Left lung (tissue), 10 donors: ENCODE results near the gene ATXN2L. TPM values are rescaled to one million over a fixed set of nuclear protein-coding genes. Genes with fewer than 3 reads are reported as not detected.

Experiments
- ATAC-seq: fragments of 200-7000 bp; cut with Tn5 transposase; one replicate; pipeline ENCODE4 v1.9.1; 2020; ENCODE audit warnings: moderate library complexity
- DNase-seq, 4 donors: peaks; one replicate each; pipeline ENCODE4 v3.0.0-alpha.2; 2013 to 2020
- H3K27ac ChIP-seq, 2 donors: fragments of 200-600 bp; sonication (generic) in 1 of 2; one replicate each; pipeline versions ENCODE4 v1.5.0 to v1.8.0; 2020 to 2021
- H3K27me3 ChIP-seq, 2 donors: fragments of 200-600 bp; sonication (generic) in 1 of 2; one replicate each; pipeline versions ENCODE4 v1.5.0 to v1.8.0; 2020 to 2021
- H3K36me3 ChIP-seq, 2 donors: fragments of 200-600 bp; sonication (generic) in 1 of 2; one replicate each; pipeline versions ENCODE4 v1.5.0 to v1.8.0; 2020 to 2021
- H3K4me1 ChIP-seq, 2 donors: fragments of 200-600 bp; one replicate each; pipeline ENCODE4 v1.8.0; 2021
- H3K4me3 ChIP-seq, 2 donors: fragments of 200-600 bp; sonication (generic) in 1 of 2; one replicate each; pipeline versions ENCODE4 v1.5.0 to v1.8.0; 2020 to 2021; ENCODE audit warnings: mild to moderate bottlenecking in 1 of 2
- H3K9me3 ChIP-seq, 2 donors: fragments of 200-600 bp; sonication (generic) in 1 of 2; one replicate each; pipeline versions ENCODE4 v1.5.0 to v1.8.0; 2020 to 2021
- intact Hi-C, 2 donors: fragments of 100-400 bp; cut with DNase I; formaldehyde crosslinking; loops; one replicate each; pipeline versions ENCODE4 v1.11.2 to v1.14.2; 2022
- polyA plus RNA-seq, 6 donors: library from polyadenylated mRNA; unstranded; fragments of 120-200 nt; gene quantifications; one replicate each; pipeline ENCODE4 v1.2.1, GENCODE V29; 2013; ENCODE audit not compliant: insufficient read length in 6 of 6
- total RNA-seq, 2 donors: library from RNA; stranded (reverse); fragmentation: NEBNext Ultra II Directional; extraction: Animal tissue kit (Norgen Biotek cat#: 25700); gene quantifications; one replicate each; pipeline ENCODE4 v1.2.1, GENCODE V29; 2021
- TF ChIP-seq, protein P1 (sequence below), 2 donors: fragments of 200-600 bp; sonication (generic) in 1 of 2; IDR thresholded peaks; one replicate each; pipeline versions ENCODE4 v1.5.0 to v1.8.0; 2021; ENCODE audit warnings: antibody characterized with exemption in 2 of 2
- donor health status: DM: no; HTN: yes; CAD: no.
- donor health status: DM: no; HTN: no; CAD: no.

ATXN2L gene
- total and polyA plus RNA-seq, 8 donors = 87.2 to 153 (median 106) TPM

DNA sequence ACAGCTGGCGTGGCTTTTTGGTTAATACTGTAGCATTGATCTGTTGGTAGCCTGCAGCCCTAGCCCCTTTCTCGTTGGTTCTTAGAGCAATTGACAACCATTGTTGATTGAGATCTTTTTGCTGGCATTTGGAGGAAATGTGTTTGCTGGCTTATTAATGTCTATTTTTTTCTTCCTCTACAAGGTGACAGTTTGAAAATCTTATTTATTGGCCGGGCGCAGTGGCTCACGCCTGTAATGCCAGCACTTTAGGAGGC, 1.8 kb downstream of the ATXN2L start:
- intact Hi-C loops = loop anchor here in 1 of 2 donors (10.0 kb wide), 1 partner anchor 110 kb away; the partner anchor contains the start of gene CD19
- TF ChIP-seq, protein P1, sequence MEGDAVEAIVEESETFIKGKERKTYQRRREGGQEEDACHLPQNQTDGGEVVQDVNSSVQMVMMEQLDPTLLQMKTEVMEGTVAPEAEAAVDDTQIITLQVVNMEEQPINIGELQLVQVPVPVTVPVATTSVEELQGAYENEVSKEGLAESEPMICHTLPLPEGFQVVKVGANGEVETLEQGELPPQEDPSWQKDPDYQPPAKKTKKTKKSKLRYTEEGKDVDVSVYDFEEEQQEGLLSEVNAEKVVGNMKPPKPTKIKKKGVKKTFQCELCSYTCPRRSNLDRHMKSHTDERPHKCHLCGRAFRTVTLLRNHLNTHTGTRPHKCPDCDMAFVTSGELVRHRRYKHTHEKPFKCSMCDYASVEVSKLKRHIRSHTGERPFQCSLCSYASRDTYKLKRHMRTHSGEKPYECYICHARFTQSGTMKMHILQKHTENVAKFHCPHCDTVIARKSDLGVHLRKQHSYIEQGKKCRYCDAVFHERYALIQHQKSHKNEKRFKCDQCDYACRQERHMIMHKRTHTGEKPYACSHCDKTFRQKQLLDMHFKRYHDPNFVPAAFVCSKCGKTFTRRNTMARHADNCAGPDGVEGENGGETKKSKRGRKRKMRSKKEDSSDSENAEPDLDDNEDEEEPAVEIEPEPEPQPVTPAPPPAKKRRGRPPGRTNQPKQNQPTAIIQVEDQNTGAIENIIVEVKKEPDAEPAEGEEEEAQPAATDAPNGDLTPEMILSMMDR (IDR thresholded peaks at IDR 0.05) = no peak
- H3K27me3 ChIP-seq = no peaks in the 10 kb centered on the region
- peaks cover 0 to 45% of the 10 kb centered on the region in 2 donors for H3K36me3 ChIP-seq
- H3K27ac ChIP-seq = peak overlapping the region; percentile 97 to 99
- ATAC-seq (no peak), DNase-seq (no peak)
- no peaks in the 10 kb centered on the region for H3K9me3 ChIP-seq
- H3K4me3 ChIP-seq = peak overlapping the region; percentile 99
- peaks cover 11 to 41% of the 10 kb centered on the region in 2 donors for H3K4me1 ChIP-seq

DNA sequence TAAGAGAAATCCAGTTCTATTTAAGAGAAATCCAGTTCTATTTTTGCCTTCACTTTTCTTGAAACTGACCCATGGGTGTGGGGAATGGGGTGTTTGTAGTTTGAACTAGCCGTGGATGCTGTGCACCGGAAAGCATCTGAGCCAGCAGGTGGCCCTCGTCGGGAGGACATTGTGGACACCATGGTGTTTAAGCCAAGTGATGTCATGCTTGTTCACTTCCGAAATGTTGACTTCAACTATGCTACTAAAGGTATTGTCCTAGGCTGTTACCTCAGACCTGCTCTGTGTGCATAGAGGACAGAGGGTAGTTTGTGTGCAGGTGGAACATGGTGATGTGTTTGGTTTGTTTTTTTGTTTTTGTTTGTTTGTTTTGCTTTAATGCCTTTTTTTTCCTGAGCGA, 3.3 kb downstream of the ATXN2L start:
- ATAC-seq (no peak), DNase-seq (peak in 1 of 4 donors; percentile 20)
- H3K9me3 ChIP-seq = no peaks in the 10 kb centered on the region
- H3K4me1 ChIP-seq = peaks cover 11 to 31% of the 10 kb centered on the region in 2 donors
- H3K27me3 ChIP-seq = no peaks in the 10 kb centered on the region
- H3K36me3 ChIP-seq = peaks cover 6 to 60% of the 10 kb centered on the region in 2 donors
- no peak overlapping the region for H3K4me3 ChIP-seq
- intact Hi-C loops = loop anchor here in 1 of 2 donors (10.0 kb wide), 1 partner anchor 109 kb away; the partner anchor contains the start of gene CD19
- no peak overlapping the region for H3K27ac ChIP-seq
- TF ChIP-seq, protein P1 (IDR thresholded peaks at IDR 0.05) = no peak

DNA sequence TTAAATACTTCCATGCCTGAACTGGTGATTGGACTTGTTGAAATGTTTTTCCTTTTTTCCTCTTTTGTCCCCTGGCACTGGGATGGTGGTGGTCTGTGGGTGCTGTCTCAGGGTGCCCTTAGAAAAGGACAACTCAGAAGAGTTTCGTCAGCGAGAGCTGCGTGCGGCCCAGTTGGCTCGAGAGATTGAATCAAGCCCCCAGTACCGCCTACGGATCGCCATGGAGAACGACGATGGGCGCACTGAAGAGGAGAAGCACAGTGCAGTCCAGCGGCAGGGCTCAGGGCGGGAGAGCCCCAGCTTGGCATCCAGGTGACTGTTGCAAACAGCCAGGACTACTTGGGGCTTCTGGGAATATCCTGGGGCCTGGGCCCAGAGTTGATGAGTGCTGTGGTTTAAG, 6.9 kb downstream of the ATXN2L start:
- no peak for DNase-seq
- Histone ChIP-seq H3K4me3 (no peak overlapping the region), H3K27me3 (no peaks in the 10 kb centered on the region), H3K9me3 (no peaks in the 10 kb centered on the region), H3K27ac (no peak overlapping the region), H3K36me3 (peaks cover 10 to 96% of the 10 kb centered on the region in 2 donors), H3K4me1 (peaks cover 7 to 17% of the 10 kb centered on the region in 2 donors)
- TF ChIP-seq, protein P1 (IDR thresholded peaks at IDR 0.05) = no peak
- ATAC-seq = no peak
- intact Hi-C loops = loop anchor here in 1 of 2 donors (10.0 kb wide), 1 partner anchor 105 kb away; the partner anchor contains the start of gene CD19

DNA sequence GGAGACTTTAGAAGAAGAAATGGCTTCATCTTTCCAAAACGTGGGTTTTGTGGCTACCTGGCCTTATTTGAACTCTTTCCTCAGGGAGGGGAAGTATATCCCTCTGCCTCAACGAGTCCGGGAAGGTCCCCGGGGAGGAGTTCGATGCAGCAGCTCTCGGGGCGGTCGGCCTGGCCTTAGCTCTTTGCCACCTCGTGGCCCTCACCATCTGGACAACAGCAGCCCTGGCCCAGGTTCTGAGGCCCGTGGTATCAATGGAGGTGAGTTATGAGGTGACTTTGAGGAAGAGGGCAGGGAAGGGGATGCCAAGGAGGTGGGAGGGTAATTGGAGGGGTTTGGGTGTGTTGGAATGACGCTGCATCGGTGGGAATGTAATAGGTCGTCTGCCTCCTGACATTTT, 7.7 kb downstream of the ATXN2L start:
- TF ChIP-seq, protein P1 (IDR thresholded peaks at IDR 0.05) = no peak
- Histone ChIP-seq H3K27me3 (no peaks in the 10 kb centered on the region), H3K4me3 (no peak overlapping the region), H3K27ac (no peak overlapping the region), H3K9me3 (no peaks in the 10 kb centered on the region), H3K36me3 (peaks cover 10 to 100% of the 10 kb centered on the region in 2 donors), H3K4me1 (peaks cover 0 to 9% of the 10 kb centered on the region in 2 donors)
- DNase-seq = no peak
- intact Hi-C loops = no loop called here
- no peak for ATAC-seq

DNA sequence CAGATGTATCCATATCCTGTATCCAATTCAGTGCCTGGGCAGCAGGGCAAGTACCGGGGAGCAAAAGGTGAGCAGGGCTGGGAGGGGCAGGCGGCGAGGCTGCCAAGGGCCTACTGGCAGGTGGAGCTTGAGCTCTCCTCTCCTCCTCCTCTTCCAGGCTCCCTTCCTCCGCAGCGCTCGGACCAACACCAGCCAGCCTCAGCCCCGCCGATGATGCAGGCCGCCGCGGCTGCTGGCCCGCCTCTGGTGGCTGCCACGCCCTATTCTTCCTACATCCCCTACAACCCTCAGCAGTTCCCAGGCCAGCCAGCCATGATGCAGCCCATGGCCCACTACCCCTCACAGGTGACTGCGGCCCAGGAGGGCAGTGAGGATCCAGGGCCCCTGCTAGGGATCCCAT, 11.6 kb downstream of the ATXN2L start:
- H3K27me3 ChIP-seq = no peaks in the 10 kb centered on the region
- H3K9me3 ChIP-seq = no peaks in the 10 kb centered on the region
- no peak overlapping the region for H3K27ac ChIP-seq
- H3K4me1 ChIP-seq = no peaks in the 10 kb centered on the region
- TF ChIP-seq, protein P1 (IDR thresholded peaks at IDR 0.05) = no peak
- H3K4me3 ChIP-seq = no peak overlapping the region
- ATAC-seq (no peak), DNase-seq (no peak)
- intact Hi-C loops = no loop called here
- H3K36me3 ChIP-seq = peaks cover 10 to 100% of the 10 kb centered on the region in 2 donors
